H9 (cell line): ENCODE data around the gene ARID1B. TPM values are rescaled to one million over a fixed set of nuclear protein-coding genes. Genes with fewer than 3 reads are reported as not detected.
A peak's percentile ranks its signal among the peaks of the same experiment; 100 is the strongest.

Source experiments
- DNase-seq: peaks from one replicate; pipeline ENCODE4 v3.0.0-alpha.2; 2017
- H2AFZ ChIP-seq: one replicate; pipeline ENCODE4 v1.6.1; 2013; ENCODE audit warnings: mild to moderate bottlenecking, low read length, control low read depth, moderate library complexity
- H2AK5ac ChIP-seq: 2 replicates; pipeline ENCODE4 v1.6.1; 2013; ENCODE audit warnings: low read length, control low read depth, mixed read lengths; ENCODE audit not compliant: insufficient read length
- H2BK120ac ChIP-seq: one replicate; pipeline ENCODE4 v1.6.1; 2013; ENCODE audit warnings: low read depth, mild to moderate bottlenecking, low read length, control low read depth, inconsistent platforms; ENCODE audit not compliant: poor library complexity, severe bottlenecking
- H2BK12ac ChIP-seq: 2 replicates; pipeline ENCODE4 v1.6.1; 2013; ENCODE audit warnings: low read length, control low read depth, mixed read lengths, low read depth; ENCODE audit not compliant: insufficient read length
- H2BK15ac ChIP-seq: 2 replicates; pipeline ENCODE4 v1.6.1; 2013; ENCODE audit warnings: low read depth, low read length, control low read depth
- H2BK20ac ChIP-seq: one replicate; pipeline ENCODE4 v1.6.1; 2013; ENCODE audit warnings: low read depth, mild to moderate bottlenecking, low read length, control low read depth, inconsistent platforms; ENCODE audit not compliant: poor library complexity, severe bottlenecking
- H2BK5ac ChIP-seq: 2 replicates; pipeline ENCODE4 v1.6.1; 2013; ENCODE audit warnings: low read length, control low read depth, mixed read lengths; ENCODE audit not compliant: insufficient read length
- H3K14ac ChIP-seq: 2 replicates; pipeline ENCODE4 v1.6.1; 2013; ENCODE audit warnings: low read length, control low read depth; ENCODE audit not compliant: insufficient read depth
- H3K18ac ChIP-seq: 2 replicates; pipeline ENCODE4 v1.6.1; 2013; ENCODE audit warnings: low read depth, mild to moderate bottlenecking, mixed read lengths, low read length, control low read depth; ENCODE audit not compliant: insufficient read length
- H3K23ac ChIP-seq: 2 replicates; pipeline ENCODE4 v1.6.1; 2013; ENCODE audit warnings: low read length, control low read depth, mixed read lengths, low read depth; ENCODE audit not compliant: insufficient read length
- H3K23me2 ChIP-seq: 2 replicates; pipeline ENCODE4 v1.6.1; 2013; ENCODE audit warnings: low read depth, mild to moderate bottlenecking, mixed read lengths, low read length, control low read depth; ENCODE audit not compliant: insufficient read length, poor library complexity, severe bottlenecking
- H3K27ac ChIP-seq: 2 replicates; pipeline ENCODE4 v1.5.1; 2013; ENCODE audit warnings: low read length, control low read depth, mixed read lengths, low read depth; ENCODE audit not compliant: insufficient read length
- H3K27me3 ChIP-seq: 2 replicates; pipeline ENCODE4 v1.6.1; 2013; ENCODE audit warnings: low read length, control low read depth, inconsistent platforms; ENCODE audit not compliant: insufficient read depth
- H3K4ac ChIP-seq: 2 replicates; pipeline ENCODE4 v1.6.1; 2013; ENCODE audit warnings: low read depth, mild to moderate bottlenecking, control low read depth, inconsistent platforms, low read length, moderate library complexity
- H3K4me1 ChIP-seq: 2 replicates; pipeline ENCODE4 v1.6.1; 2013; ENCODE audit warnings: low read length, control low read depth, inconsistent platforms; ENCODE audit not compliant: insufficient read depth
- H3K4me2 ChIP-seq: 2 replicates; pipeline ENCODE4 v1.6.1; 2013; ENCODE audit warnings: low read length, control low read depth, mixed read lengths; ENCODE audit not compliant: insufficient read length, insufficient read depth
- H3K56ac ChIP-seq: 2 replicates; pipeline ENCODE4 v1.6.1; 2013; ENCODE audit warnings: low read depth, mild to moderate bottlenecking, mixed read lengths, low read length, control low read depth; ENCODE audit not compliant: insufficient read length
- H3K79me1 ChIP-seq: 2 replicates; pipeline ENCODE4 v1.6.1; 2013; ENCODE audit warnings: low read depth, mild to moderate bottlenecking, moderate library complexity, low read length, control low read depth, inconsistent platforms; ENCODE audit not compliant: insufficient read depth, poor library complexity, severe bottlenecking
- H3K79me2 ChIP-seq: 2 replicates; pipeline ENCODE4 v1.6.1; 2013; ENCODE audit warnings: low read length, control low read depth, inconsistent platforms; ENCODE audit not compliant: insufficient read depth
- H3K9ac ChIP-seq: 2 replicates; pipeline ENCODE4 v1.6.1; 2013; ENCODE audit warnings: low read length, control low read depth, mixed read lengths; ENCODE audit not compliant: insufficient read length; ENCODE audit errors: extremely low read depth
- H3K9me3 ChIP-seq: one replicate; pipeline ENCODE4 v1.6.1; 2013; ENCODE audit warnings: low read depth, low read length, inconsistent platforms; ENCODE audit not compliant: control insufficient read depth
- H3T11ph ChIP-seq: one replicate; pipeline ENCODE4 v1.6.1; 2013; ENCODE audit warnings: mild to moderate bottlenecking, low read length, control low read depth, inconsistent platforms
- H4K20me1 ChIP-seq: one replicate; pipeline ENCODE4 v1.6.1; 2013; ENCODE audit not compliant: control insufficient read depth, insufficient read length, insufficient read depth
- H4K5ac ChIP-seq: 2 replicates; pipeline ENCODE4 v1.6.1; 2013; ENCODE audit warnings: low read depth, mild to moderate bottlenecking, mixed read lengths, low read length, control low read depth; ENCODE audit not compliant: insufficient read length
- H4K8ac ChIP-seq: replicated peaks from 2 replicates; pipeline ENCODE4 v1.6.1; 2013; ENCODE audit warnings: low read length, control low read depth, mixed read lengths, low read depth; ENCODE audit not compliant: insufficient read length
- H4K91ac ChIP-seq: 2 replicates; pipeline ENCODE4 v1.6.1; 2013; ENCODE audit warnings: low read depth, mild to moderate bottlenecking, moderate library complexity, mixed read lengths, low read length, control low read depth; ENCODE audit not compliant: insufficient read length
- H3K27ac Mint-ChIP-seq, 3 experiments: 2 replicates in 2 of 3; 3 replicates in 1 of 3; pipeline ENCODE4 v1.8.0; 2020 to 2021; ENCODE audit warnings: mixed read lengths in 3 of 3, mild to moderate bottlenecking in 1 of 3, moderate library complexity in 1 of 3
- H3K27me3 Mint-ChIP-seq: 2 replicates; pipeline ENCODE4 v1.8.0; 2021; ENCODE audit warnings: low read depth, mild to moderate bottlenecking, moderate library complexity, mixed read lengths
- H3K36me3 Mint-ChIP-seq, 3 experiments: 2 replicates in 2 of 3; 3 replicates in 1 of 3; pipeline ENCODE4 v1.8.0; 2020 to 2021; ENCODE audit warnings: low read depth in 3 of 3, mixed read lengths in 3 of 3; ENCODE audit not compliant: insufficient read depth in 1 of 3
- H3K4me1 Mint-ChIP-seq, 2 experiments: 2 replicates each; pipeline ENCODE4 v1.8.0; 2020; ENCODE audit warnings: mixed read lengths in 2 of 2
- H3K4me3 Mint-ChIP-seq, 2 experiments: 2 replicates in 1 of 2; 3 replicates in 1 of 2; pipeline ENCODE4 v1.8.0; 2020 to 2021; ENCODE audit warnings: mild to moderate bottlenecking in 2 of 2, mixed read lengths in 2 of 2, moderate library complexity in 1 of 2
- H3K9me3 Mint-ChIP-seq, 2 experiments: 2 replicates in 1 of 2; 3 replicates in 1 of 2; pipeline ENCODE4 v1.8.0; 2020; ENCODE audit warnings: mild to moderate bottlenecking in 2 of 2, mixed read lengths in 2 of 2, moderate library complexity in 1 of 2
- CTCF ChIP-seq: fragments of 200-600 bp; sonication (generic); conservative IDR thresholded peaks from 3 replicates; pipeline ENCODE4 v1.8.0; 2021; ENCODE audit warnings: antibody characterized with exemption, mild to moderate bottlenecking
- WGBS: extraction: QIAGEN DNeasy Blood & Tissue Kit; methylation state at CpG from one replicate; pipeline ENCODE4 v1.1.7; 2013; ENCODE audit warnings: missing lambda C conversion rate, low lambda C conversion rate, mixed read lengths; ENCODE audit not compliant: insufficient read length; ENCODE audit errors: extremely low coverage; 5-methylcytosine and 5-hydroxymethylcytosine counted together
- total RNA-seq: library from RNA; stranded (reverse); gene quantifications from 2 replicates; pipeline ENCODE4 v1.2.1, GENCODE V29; 2021

ARID1B gene
- total RNA-seq, 1 experiment from 2014 or later = 88.2 TPM

GRCh38 chr6:156832669-156833068 lies 55.5 kb downstream of the ARID1B start:
- no peak overlapping the region for H3T11ph ChIP-seq
- H2BK12ac ChIP-seq = no peak overlapping the region
- H2AK5ac ChIP-seq = no peak overlapping the region
- no peak overlapping the region for H4K8ac ChIP-seq
- peaks cover 10% of the 10 kb centered on the region; the same call in 1 of the 2 replicates for H3K79me2 ChIP-seq
- no peak overlapping the region for H2BK20ac ChIP-seq
- no peak overlapping the region for H4K91ac ChIP-seq
- no peak for DNase-seq
- no peaks in the 10 kb centered on the region for H3K27me3 ChIP-seq
- H4K5ac ChIP-seq = no peak overlapping the region
- no peak overlapping the region for H2BK5ac ChIP-seq
- H3K4me1 ChIP-seq = no peaks in the 10 kb centered on the region; the same call in 1 of the 2 replicates
- TF ChIP-seq CTCF = no peak
- H3K4ac ChIP-seq = no peak overlapping the region
- no peak overlapping the region for H3K27ac ChIP-seq
- H3K23me2 ChIP-seq = no peaks in the 10 kb centered on the region
- Mint-ChIP-seq H3K9me3 (no peaks in the 10 kb centered on the region), H3K36me3 (peaks cover 3 to 19% (median 11%) of the 10 kb centered on the region in 3 experiments; a peak in 5 of 7 replicates), H3K27me3 (no peaks in the 10 kb centered on the region), H3K27ac (peak overlapping the region in 2 of 3 experiments; percentile 22 to 53; a peak in 3 of 7 replicates), H3K4me1 (peaks cover 21 to 39% of the 10 kb centered on the region in 2 experiments), H3K4me3 (no peak overlapping the region)
- no peak overlapping the region for H2BK120ac ChIP-seq
- no peak overlapping the region for H3K14ac ChIP-seq
- no peaks in the 10 kb centered on the region for H4K20me1 ChIP-seq
- no peak overlapping the region for H2AFZ ChIP-seq
- no CpG with 5 or more reads among the region's 3 CpGs for WGBS
- no peak overlapping the region for H3K23ac ChIP-seq
- no peak overlapping the region for H3K56ac ChIP-seq
- no peak overlapping the region for H3K18ac ChIP-seq
- H3K9ac ChIP-seq = no peak overlapping the region
- H3K9me3 ChIP-seq = no peaks in the 10 kb centered on the region
- H3K4me2 ChIP-seq = no peak overlapping the region
- H2BK15ac ChIP-seq = no peak overlapping the region
- H3K79me1 ChIP-seq = peaks cover 2% of the 10 kb centered on the region
